Lower leg skin (tissue), 4 donors: ENCODE measurements around the gene ZNF488. TPM values are rescaled to one million over a fixed set of nuclear protein-coding genes. Genes with fewer than 3 reads are reported as not detected.

Experiments
- DNase-seq, 2 donors: peaks; one replicate each; pipeline ENCODE4 v3.0.0-alpha.2; 2019; ENCODE audit warnings: low spot score in 2 of 2
- H3K4me3 ChIP-seq: fragments of 200-600 bp; sonication (generic); 2 replicates; pipeline ENCODE4 v1.5.1; 2017; ENCODE audit warnings: mild to moderate bottlenecking, low read depth; ENCODE audit not compliant: poor library complexity, severe bottlenecking
- POLR2A ChIP-seq, 2 donors: fragments of 450-650 bp; IDR thresholded peaks; one replicate each; pipeline ENCODE4 v1.6.1; 2016 to 2017; ENCODE audit warnings: antibody characterized with exemption in 2 of 2, mild to moderate bottlenecking in 1 of 2, moderate library complexity in 1 of 2
- WGBS, 2 donors: methylation state at CpG; one replicate each; pipeline ENCODE4 v1.1.5; 2018; 5-methylcytosine and 5-hydroxymethylcytosine counted together
- intact Hi-C: fragments of 100-400 bp; cut with DNase I; formaldehyde crosslinking; loops from one replicate; pipeline ENCODE4 v1.15.0; 2023; ENCODE audit warnings: low total_unique reads
- total RNA-seq, 4 donors: library from RNA; depleted of rRNA; stranded (reverse); fragments of >200 nt; gene quantifications; one replicate each; pipeline ENCODE4 v1.1.0, GENCODE V29; 2016
- TF ChIP-seq, protein P1 (sequence below), 3 donors: fragments of 450-650 bp; IDR thresholded peaks; one replicate each; pipeline ENCODE4 v1.5.1; 2016; ENCODE audit warnings: antibody characterized with exemption in 3 of 3, mild to moderate bottlenecking in 3 of 3, moderate library complexity in 2 of 3

The ZNF488 gene
- total RNA-seq, 4 donors from 2014 or later, result 0.80 to 2.0 (median 1.1) TPM

GRCh38 chr10:47354165-47354564 lies 29.9 kb downstream of the ZNF488 start:
- H3K4me3 ChIP-seq, result no peak overlapping the region
- TF ChIP-seq POLR2A (IDR thresholded peaks at IDR 0.05), result no peak
- TF ChIP-seq, protein P1, sequence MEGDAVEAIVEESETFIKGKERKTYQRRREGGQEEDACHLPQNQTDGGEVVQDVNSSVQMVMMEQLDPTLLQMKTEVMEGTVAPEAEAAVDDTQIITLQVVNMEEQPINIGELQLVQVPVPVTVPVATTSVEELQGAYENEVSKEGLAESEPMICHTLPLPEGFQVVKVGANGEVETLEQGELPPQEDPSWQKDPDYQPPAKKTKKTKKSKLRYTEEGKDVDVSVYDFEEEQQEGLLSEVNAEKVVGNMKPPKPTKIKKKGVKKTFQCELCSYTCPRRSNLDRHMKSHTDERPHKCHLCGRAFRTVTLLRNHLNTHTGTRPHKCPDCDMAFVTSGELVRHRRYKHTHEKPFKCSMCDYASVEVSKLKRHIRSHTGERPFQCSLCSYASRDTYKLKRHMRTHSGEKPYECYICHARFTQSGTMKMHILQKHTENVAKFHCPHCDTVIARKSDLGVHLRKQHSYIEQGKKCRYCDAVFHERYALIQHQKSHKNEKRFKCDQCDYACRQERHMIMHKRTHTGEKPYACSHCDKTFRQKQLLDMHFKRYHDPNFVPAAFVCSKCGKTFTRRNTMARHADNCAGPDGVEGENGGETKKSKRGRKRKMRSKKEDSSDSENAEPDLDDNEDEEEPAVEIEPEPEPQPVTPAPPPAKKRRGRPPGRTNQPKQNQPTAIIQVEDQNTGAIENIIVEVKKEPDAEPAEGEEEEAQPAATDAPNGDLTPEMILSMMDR (IDR thresholded peaks at IDR 0.05), result no peak
- WGBS, 2 donors, result 75 to 83% methylated on average over 4 of the region's 4 CpGs
- intact Hi-C loops, result no loop called here
- no peak for DNase-seq

DNA sequence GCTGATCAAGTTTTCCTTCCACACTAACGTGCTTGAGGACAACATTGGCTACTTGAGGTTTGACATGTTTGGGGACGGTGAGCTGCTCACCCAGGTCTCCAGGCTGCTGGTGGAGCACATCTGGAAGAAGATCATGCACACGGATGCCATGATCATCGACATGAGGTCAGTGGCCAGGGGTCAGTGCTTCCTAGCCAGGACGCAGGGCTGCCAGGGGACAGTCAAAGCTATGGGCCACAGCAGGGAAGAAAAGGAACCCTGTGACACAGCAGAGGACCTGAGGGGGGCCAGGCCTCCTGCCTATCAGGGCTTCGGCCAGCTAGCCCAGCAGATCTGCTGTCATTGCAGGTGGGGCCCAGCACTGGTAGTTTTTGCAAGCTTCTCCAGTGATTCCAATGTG lies 30.7 kb downstream of the ZNF488 start:
- intact Hi-C loops, result no loop called here
- no peak for DNase-seq
- TF ChIP-seq POLR2A (IDR thresholded peaks at IDR 0.05), result no peak
- TF ChIP-seq, protein P1 (IDR thresholded peaks at IDR 0.05), result no peak
- 88 to 99% methylated on average over 5 to 6 of the region's 6 CpGs for WGBS, 2 donors
- H3K4me3 ChIP-seq, result no peak overlapping the region

GRCh38 chr10:47351899-47352815 lies 31.9 kb downstream of the ZNF488 start:
- no peak for DNase-seq
- intact Hi-C loops, result no loop called here
- no peak for TF ChIP-seq POLR2A (IDR thresholded peaks at IDR 0.05)
- TF ChIP-seq, protein P1 (IDR thresholded peaks at IDR 0.05), result no peak
- no peak overlapping the region for H3K4me3 ChIP-seq
- WGBS, 2 donors, result 79 to 84% methylated on average over 14 of the region's 14 CpGs

- 89 to 95% methylated on average over 28 to 35 of the region's 39 CpGs for WGBS, 2 donors
- no peak overlapping the region for H3K4me3 ChIP-seq
- intact Hi-C loops, result no loop called here
Measured at GRCh38 chr10:47350671-47351640, 33.1 kb downstream of the ZNF488 start.

DNA sequence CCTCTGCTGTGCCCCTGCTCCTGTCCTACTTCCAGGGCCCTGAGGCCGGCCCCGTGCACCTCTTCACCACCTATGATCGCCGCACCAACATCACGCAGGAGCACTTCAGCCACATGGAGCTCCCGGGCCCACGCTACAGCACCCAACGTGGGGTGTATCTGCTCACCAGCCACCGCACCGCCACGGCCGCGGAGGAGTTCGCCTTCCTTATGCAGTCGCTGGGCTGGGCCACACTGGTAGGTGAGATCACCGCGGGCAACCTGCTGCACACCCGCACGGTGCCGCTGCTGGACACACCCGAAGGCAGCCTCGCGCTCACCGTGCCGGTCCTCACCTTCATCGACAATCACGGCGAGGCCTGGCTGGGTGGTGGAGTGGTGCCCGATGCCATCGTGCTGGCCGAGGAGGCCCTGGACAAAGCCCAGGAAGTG lies 34.1 kb downstream of the ZNF488 start:
- TF ChIP-seq, protein P1 (IDR thresholded peaks at IDR 0.05), result no peak
- TF ChIP-seq POLR2A (IDR thresholded peaks at IDR 0.05), result no peak
- 95 to 98% methylated on average over 20 to 31 of the region's 31 CpGs for WGBS, 2 donors
- no peak overlapping the region for H3K4me3 ChIP-seq
- no peak for DNase-seq
- intact Hi-C loops, result no loop called here

More at GRCh38 chr10:47350671-47351640, 33.1 kb downstream of the ZNF488 start:
- TF ChIP-seq, protein P1 (IDR thresholded peaks at IDR 0.05), result no peak
- TF ChIP-seq POLR2A (IDR thresholded peaks at IDR 0.05), result no peak
- no peak for DNase-seq
